Peyer's patch (tissue), 4 donors: Measurements from ENCODE around the gene ZG16. TPM values are rescaled to one million over a fixed set of nuclear protein-coding genes. Genes with fewer than 3 reads are reported as not detected.
"Not testable (repeated sequence)": the region's sequence is repeated elsewhere in the genome, so short reads cannot be mapped to it uniquely, and the experiment has no call there.

Source experiments
- DNase-seq, 3 donors: peaks; one replicate each; pipeline ENCODE4 v3.0.0-alpha.2; 2017 to 2019
- H3K27ac ChIP-seq, 4 donors: fragments of 200-600 bp; sonication (generic); one replicate each; pipeline ENCODE4 v1.5.1; 2016 to 2019
- H3K27me3 ChIP-seq, 2 donors: fragments of 200-600 bp; sonication (generic); one replicate each; pipeline ENCODE4 v1.5.1; 2019
- H3K36me3 ChIP-seq, 3 donors: fragments of 200-600 bp; sonication (generic); one replicate each; pipeline ENCODE4 v1.5.1; 2016 to 2019
- H3K4me1 ChIP-seq, 4 donors: fragments of 200-600 bp; sonication (generic); one replicate each; pipeline ENCODE4 v1.5.1; 2016 to 2019
- H3K4me3 ChIP-seq, 4 donors: fragments of 200-600 bp; sonication (generic); 1 replicate in 3 of 4; 2 replicates in 1 of 4; pipeline ENCODE4 v1.5.1; 2016 to 2019; ENCODE audit warnings: mild to moderate bottlenecking in 1 of 4
- H3K9me3 ChIP-seq, 4 donors: fragments of 200-600 bp; sonication (generic); one replicate each; pipeline ENCODE4 v1.5.1; 2016 to 2019; ENCODE audit warnings: mild to moderate bottlenecking in 1 of 4
- POLR2A ChIP-seq, 2 donors: fragments of 450-650 bp; IDR thresholded peaks; one replicate each; pipeline ENCODE4 v1.5.1; 2017; ENCODE audit warnings: antibody characterized with exemption in 2 of 2, mild to moderate bottlenecking in 2 of 2, moderate library complexity in 2 of 2
- total RNA-seq, 4 donors: library from RNA; depleted of rRNA; stranded (reverse); fragments of >200 nt; gene quantifications; one replicate each; pipeline ENCODE4 v1.1.0, GENCODE V29; 2016
- TF ChIP-seq, protein P1 (sequence below), 6 experiments: fragments of 450-650 bp in 4 of 6; fragments of 200-600 bp in 2 of 6; sonication (generic) in 1 of 6; IDR thresholded peaks; one replicate each; pipeline ENCODE4 v1.5.1; 2017 to 2019; ENCODE audit warnings: antibody characterized with exemption in 6 of 6, mild to moderate bottlenecking in 3 of 6, moderate library complexity in 1 of 6

The ZG16 gene
- total RNA-seq, 4 donors from 2014 or later = 9.9 to 585 (median 158) TPM

DNA sequence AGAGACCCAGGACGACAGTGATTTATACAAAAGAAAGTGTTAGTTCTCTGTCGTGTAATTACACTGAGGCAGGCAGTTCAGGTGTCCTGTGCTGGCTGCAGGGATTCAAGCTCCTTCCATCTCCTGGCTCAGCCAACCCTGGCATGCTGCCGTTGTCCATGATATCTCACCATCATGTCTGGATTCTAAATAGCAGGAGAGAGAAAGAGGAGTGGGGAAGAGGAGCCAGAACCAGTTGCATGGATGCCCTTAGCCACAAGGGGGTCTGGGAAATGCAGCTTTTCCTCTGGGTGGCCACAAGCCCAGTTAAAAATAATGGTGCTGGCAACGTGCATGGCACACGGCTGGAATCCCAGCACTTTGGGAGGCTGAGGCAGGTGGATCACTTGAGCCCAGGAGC lies 41.9 kb upstream of the ZG16 start:
- peak overlapping the region in 2 of 4 donors; percentile 31 to 64 for H3K27ac ChIP-seq
- DNase-seq = no peak
- H3K27me3 ChIP-seq = no peaks in the 10 kb centered on the region
- peak overlapping the region in 1 of 4 donors; percentile 42 for H3K4me3 ChIP-seq
- H3K36me3 ChIP-seq = no peaks in the 10 kb centered on the region
- TF ChIP-seq, protein P1, sequence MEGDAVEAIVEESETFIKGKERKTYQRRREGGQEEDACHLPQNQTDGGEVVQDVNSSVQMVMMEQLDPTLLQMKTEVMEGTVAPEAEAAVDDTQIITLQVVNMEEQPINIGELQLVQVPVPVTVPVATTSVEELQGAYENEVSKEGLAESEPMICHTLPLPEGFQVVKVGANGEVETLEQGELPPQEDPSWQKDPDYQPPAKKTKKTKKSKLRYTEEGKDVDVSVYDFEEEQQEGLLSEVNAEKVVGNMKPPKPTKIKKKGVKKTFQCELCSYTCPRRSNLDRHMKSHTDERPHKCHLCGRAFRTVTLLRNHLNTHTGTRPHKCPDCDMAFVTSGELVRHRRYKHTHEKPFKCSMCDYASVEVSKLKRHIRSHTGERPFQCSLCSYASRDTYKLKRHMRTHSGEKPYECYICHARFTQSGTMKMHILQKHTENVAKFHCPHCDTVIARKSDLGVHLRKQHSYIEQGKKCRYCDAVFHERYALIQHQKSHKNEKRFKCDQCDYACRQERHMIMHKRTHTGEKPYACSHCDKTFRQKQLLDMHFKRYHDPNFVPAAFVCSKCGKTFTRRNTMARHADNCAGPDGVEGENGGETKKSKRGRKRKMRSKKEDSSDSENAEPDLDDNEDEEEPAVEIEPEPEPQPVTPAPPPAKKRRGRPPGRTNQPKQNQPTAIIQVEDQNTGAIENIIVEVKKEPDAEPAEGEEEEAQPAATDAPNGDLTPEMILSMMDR (IDR thresholded peaks at IDR 0.05) = no peak
- no peak for TF ChIP-seq POLR2A (IDR thresholded peaks at IDR 0.05)
- no peaks in the 10 kb centered on the region for H3K9me3 ChIP-seq
- peaks cover 0 to 37% (median 17%) of the 10 kb centered on the region in 4 donors for H3K4me1 ChIP-seq

DNA sequence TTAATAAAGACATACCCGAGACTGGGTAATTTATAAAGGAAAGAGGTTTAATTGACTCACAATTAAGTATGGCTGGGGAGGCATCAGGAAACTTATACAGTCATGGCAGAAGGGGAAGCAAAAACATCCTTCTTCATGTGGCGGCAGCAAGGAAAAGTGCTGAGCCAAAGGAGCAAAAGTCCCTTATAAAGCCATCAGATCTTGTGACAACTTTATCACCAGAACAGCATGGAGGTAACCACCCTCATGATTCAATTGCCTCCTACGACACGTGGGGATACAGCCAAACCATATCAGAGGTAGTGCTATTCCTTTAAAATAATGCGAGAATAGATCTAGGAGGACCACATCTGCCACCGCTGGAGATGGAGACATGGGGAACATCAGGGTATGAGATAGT lies 41.3 kb upstream of the ZG16 start:
- peaks cover 0 to 39% (median 16%) of the 10 kb centered on the region in 4 donors for H3K4me1 ChIP-seq

DNA sequence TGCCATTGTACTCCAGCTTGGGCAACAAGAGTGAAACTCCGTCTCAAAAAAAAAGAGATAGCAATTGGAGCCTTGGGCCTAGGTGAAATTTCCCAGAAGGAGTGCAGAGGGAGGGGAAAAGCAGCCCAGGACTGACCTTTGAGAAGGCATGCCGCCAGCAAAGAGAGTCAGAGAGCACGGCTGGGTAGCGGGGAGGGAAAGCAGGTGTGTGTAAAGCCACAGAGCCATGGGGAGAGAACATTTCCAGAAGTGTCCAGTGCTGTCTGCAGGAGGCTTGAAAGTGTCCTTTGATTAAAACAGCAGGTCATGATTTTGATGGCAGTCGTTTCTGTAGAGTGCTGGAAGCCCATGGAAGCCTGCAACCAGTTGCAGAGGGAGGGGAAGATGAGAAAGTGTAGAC lies 40.3 kb upstream of the ZG16 start:
- Histone ChIP-seq H3K27me3 (no peaks in the 10 kb centered on the region), H3K4me3 (no peak overlapping the region), H3K36me3 (no peaks in the 10 kb centered on the region), H3K4me1 (peaks cover 0 to 39% (median 17%) of the 10 kb centered on the region in 4 donors), H3K27ac (peak overlapping the region in 2 of 4 donors; percentile 25 to 65), H3K9me3 (no peaks in the 10 kb centered on the region)
- no peak for TF ChIP-seq POLR2A (IDR thresholded peaks at IDR 0.05)
- TF ChIP-seq, protein P1 (IDR thresholded peaks at IDR 0.05) = peak in 1 of 6 experiments; percentile 15
- DNase-seq = peak in 1 of 3 donors; percentile 40

More for the DNA sequence above, 41.3 kb upstream of the ZG16 start:
- TF ChIP-seq, protein P1 (IDR thresholded peaks at IDR 0.05) = no peak
- peak in 1 of 2 donors; percentile 24 for TF ChIP-seq POLR2A (IDR thresholded peaks at IDR 0.05)
- H3K36me3 ChIP-seq = no peaks in the 10 kb centered on the region
- no peaks in the 10 kb centered on the region for H3K9me3 ChIP-seq
- H3K4me3 ChIP-seq = peak overlapping the region in 1 of 4 donors; percentile 42
- H3K27ac ChIP-seq = peak overlapping the region in 1 of 4 donors; percentile 31
- peak in 1 of 3 donors; percentile 66 for DNase-seq
- no peaks in the 10 kb centered on the region for H3K27me3 ChIP-seq

DNA sequence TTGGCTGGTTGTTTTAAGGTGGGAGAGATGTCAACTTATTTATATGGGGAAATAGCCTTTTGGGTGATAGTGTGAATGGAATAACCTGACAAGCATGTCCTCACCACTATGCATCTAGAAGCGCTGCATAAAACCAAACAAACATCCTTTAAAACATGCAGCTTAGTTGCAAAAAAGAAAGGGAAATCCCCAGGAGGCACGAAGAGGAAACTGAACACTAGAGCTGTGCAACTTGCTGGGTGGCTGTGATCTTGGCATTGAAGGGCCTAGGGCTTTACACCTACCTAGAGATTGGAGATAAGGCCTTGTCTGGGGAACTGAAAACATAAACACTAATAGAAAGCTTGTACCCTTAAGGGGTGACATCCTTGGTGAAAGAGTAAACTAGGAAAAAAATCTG lies 39.5 kb upstream of the ZG16 start:
- Histone ChIP-seq H3K27ac (peak overlapping the region in 3 of 4 donors; percentile 11 to 65 (median 31)), H3K27me3 (no peaks in the 10 kb centered on the region), H3K4me3 (no peak overlapping the region), H3K36me3 (no peaks in the 10 kb centered on the region), H3K4me1 (peaks cover 0 to 42% (median 19%) of the 10 kb centered on the region in 4 donors), H3K9me3 (no peaks in the 10 kb centered on the region)
- DNase-seq = peak in 1 of 3 donors; percentile 61
- TF ChIP-seq POLR2A (IDR thresholded peaks at IDR 0.05) = no peak
- TF ChIP-seq, protein P1 (IDR thresholded peaks at IDR 0.05) = no peak

DNA sequence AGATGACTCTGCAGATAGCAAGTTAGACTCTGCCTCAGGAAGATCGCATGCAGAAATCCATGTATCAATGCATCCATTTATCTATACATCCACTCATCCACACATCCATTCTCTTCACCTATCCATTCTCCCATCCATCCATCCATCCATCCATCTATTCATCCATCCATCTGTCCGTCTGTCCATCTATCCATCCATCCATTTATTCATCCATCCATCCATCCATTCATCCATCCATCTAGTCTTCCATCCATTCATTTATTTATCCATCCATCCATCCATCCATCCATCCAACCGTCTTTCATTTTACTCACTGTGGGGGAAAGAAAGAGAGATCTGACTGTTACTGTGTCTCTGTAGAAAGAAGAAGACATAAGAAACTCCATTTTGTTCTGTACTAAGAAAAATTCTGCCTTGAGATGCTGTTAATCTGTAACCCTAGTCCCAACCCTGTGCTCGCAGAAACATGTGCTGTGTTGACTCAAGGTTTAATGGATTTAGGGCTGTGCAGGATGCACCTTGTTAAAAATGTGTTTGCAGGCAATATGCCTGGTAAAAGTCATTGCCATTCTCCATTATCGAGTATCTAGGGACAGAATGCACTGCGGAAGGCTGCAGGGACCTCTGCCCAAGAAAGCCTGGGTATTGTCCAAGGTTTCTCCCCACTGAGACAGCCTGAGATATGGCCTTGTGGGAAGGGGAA lies 38.0 kb upstream of the ZG16 start:
- DNase-seq, H3K36me3 ChIP-seq, H3K27me3 ChIP-seq, H3K9me3 ChIP-seq, H3K4me3 ChIP-seq: not testable (repeated sequence)
- H3K27ac ChIP-seq = peak overlapping the region in 3 of 4 donors; percentile 49 to 78 (median 72)
- peaks cover 0 to 51% (median 29%) of the 10 kb centered on the region in 4 donors for H3K4me1 ChIP-seq

DNA sequence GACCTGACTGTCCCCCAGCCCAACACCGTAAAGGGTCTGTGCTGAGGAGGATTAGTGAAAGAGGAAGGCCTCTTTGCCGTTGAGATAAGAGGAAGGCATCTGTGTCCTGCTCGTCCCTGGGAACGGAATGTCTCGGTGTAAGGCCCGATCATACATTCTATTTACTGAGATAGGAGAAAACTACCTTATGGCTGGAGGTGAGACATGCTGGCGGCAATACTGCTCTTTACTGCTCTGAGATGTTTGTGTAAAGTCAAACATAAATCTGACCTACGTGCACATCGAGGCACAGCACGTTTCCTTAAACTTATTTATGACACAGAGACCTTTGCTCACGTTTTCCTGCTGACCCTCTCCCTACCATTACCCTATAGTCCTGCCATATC lies 37.4 kb upstream of the ZG16 start:
- peak overlapping the region in 3 of 4 donors; percentile 49 to 78 (median 72) for H3K27ac ChIP-seq
- peaks cover 0 to 51% (median 29%) of the 10 kb centered on the region in 4 donors for H3K4me1 ChIP-seq
- H3K27me3 ChIP-seq, H3K36me3 ChIP-seq, H3K9me3 ChIP-seq, DNase-seq, H3K4me3 ChIP-seq: not testable (repeated sequence)
- TF ChIP-seq POLR2A (IDR thresholded peaks at IDR 0.05) = peak in 1 of 2 donors; percentile 22
